SK-N-SH (cell line): ENCODE measurements around the gene PPP1R9A.

ENCODE experiments used
- CTCF ChIP-seq: fragments of 200-600 bp; sonication (generic); IDR thresholded peaks from 2 replicates; pipeline ENCODE4 v1.6.1; 2017; ENCODE audit warnings: antibody characterized with exemption, mild to moderate bottlenecking, moderate library complexity
- ELF1 ChIP-seq: IDR thresholded peaks from 2 replicates; pipeline ENCODE4 v1.4.0; 2012
- EZH2phosphoT487 ChIP-seq: fragments of 200-600 bp; sonication (generic); IDR thresholded peaks from 2 replicates; pipeline ENCODE4 v1.6.1; 2017; ENCODE audit warnings: low read depth, mixed run types, mild to moderate bottlenecking, antibody characterized with exemption, moderate library complexity, borderline replicate concordance
- FOXM1 ChIP-seq: IDR thresholded peaks from 2 replicates; pipeline ENCODE4 v1.4.0; 2012; ENCODE audit warnings: low read depth, mild to moderate bottlenecking
- GABPA ChIP-seq: IDR thresholded peaks from 2 replicates; pipeline ENCODE4 v1.4.0; 2012; ENCODE audit warnings: low read depth, mild to moderate bottlenecking
- MAX ChIP-seq: IDR thresholded peaks from 2 replicates; pipeline ENCODE4 v1.4.0; 2012; ENCODE audit warnings: low read depth
- NRF1 ChIP-seq: IDR thresholded peaks from 2 replicates; pipeline ENCODE4 v1.6.1; 2012; ENCODE audit warnings: low read depth, mild to moderate bottlenecking, low read length
- POLR2AphosphoS5 ChIP-seq: IDR thresholded peaks from 2 replicates; pipeline ENCODE4 v1.6.1; 2012; ENCODE audit warnings: low read depth, low read length
- RAD21 ChIP-seq: IDR thresholded peaks from 2 replicates; pipeline ENCODE4 v1.6.1; 2012; ENCODE audit warnings: mild to moderate bottlenecking, low read length
- RCOR1 ChIP-seq: fragments of 150-350 bp; IDR thresholded peaks from 2 replicates; pipeline ENCODE4 v1.6.1; 2017; ENCODE audit warnings: antibody characterized with exemption, low read length
- REST ChIP-seq: IDR thresholded peaks from 2 replicates; pipeline ENCODE4 v1.6.1; 2012; ENCODE audit warnings: mild to moderate bottlenecking, low read depth, low read length, moderate library complexity
- RXRA ChIP-seq: IDR thresholded peaks from 2 replicates; pipeline ENCODE4 v1.4.0; 2012; ENCODE audit warnings: low read depth, mild to moderate bottlenecking, borderline replicate concordance
- TAF1 ChIP-seq: IDR thresholded peaks from 2 replicates; pipeline ENCODE4 v1.6.1; 2012; ENCODE audit warnings: low read depth, mild to moderate bottlenecking, low read length, moderate library complexity, borderline replicate concordance
- USF1 ChIP-seq: IDR thresholded peaks from 2 replicates; pipeline ENCODE4 v1.4.0; 2012; ENCODE audit warnings: low read depth, borderline replicate concordance

GRCh38 chr7:95004618-95005247 is 97.3 kb downstream of the PPP1R9A start:
- TF ChIP-seq ELF1 (no peak), GABPA (no peak), CTCF (no peak), USF1 (no peak), EZH2phosphoT487 (no peak), RCOR1 (no peak), MAX (no peak), TAF1 (no peak), REST (no peak), RXRA (no peak), POLR2AphosphoS5 (no peak), RAD21 (no peak), NRF1 (no peak), FOXM1 (no peak)
